Neural crest cell (in vitro differentiated cells): ENCODE data around the gene PLXNA1. TPM values are rescaled to one million over a fixed set of nuclear protein-coding genes. Genes with fewer than 3 reads are reported as not detected.

Experiments used
- DNase-seq: peaks from one replicate; pipeline ENCODE4 v3.0.0; 2021; ENCODE audit warnings: low read depth, mixed read lengths, low spot score
- H3K27ac Mint-ChIP-seq: one replicate; pipeline ENCODE4 v1.8.0; 2021; ENCODE audit warnings: mild to moderate bottlenecking, mixed read lengths; ENCODE audit not compliant: unreplicated experiment
- H3K27me3 Mint-ChIP-seq: 2 replicates; pipeline ENCODE4 v1.8.0; 2021; ENCODE audit warnings: low read depth, mild to moderate bottlenecking, mixed read lengths
- H3K36me3 Mint-ChIP-seq: 2 replicates; pipeline ENCODE4 v1.8.0; 2021; ENCODE audit warnings: low read depth, mild to moderate bottlenecking, mixed read lengths
- H3K4me1 Mint-ChIP-seq: 2 replicates; pipeline ENCODE4 v1.8.0; 2021; ENCODE audit warnings: mixed read lengths
- H3K4me3 Mint-ChIP-seq: one replicate; pipeline ENCODE4 v1.8.0; 2021; ENCODE audit warnings: mild to moderate bottlenecking, mixed read lengths
- H3K9me3 Mint-ChIP-seq: 2 replicates; pipeline ENCODE4 v1.8.0; 2021; ENCODE audit warnings: mixed read lengths
- CTCF ChIP-seq: fragments of 200-600 bp; sonication (generic); conservative IDR thresholded peaks from 2 replicates; pipeline ENCODE4 v1.5.0; 2021; ENCODE audit warnings: antibody characterized with exemption, mild to moderate bottlenecking
- total RNA-seq: library from RNA; stranded (reverse); gene quantifications from 2 replicates; pipeline ENCODE4 v1.2.1, GENCODE V29; 2021

The PLXNA1 gene
- total RNA-seq, 1 donor from 2014 or later = 94.0 TPM

GRCh38 chr3:127029658-127030507 lies 47.0 kb downstream of the PLXNA1 start:
- H3K27me3 Mint-ChIP-seq = no peaks in the 10 kb centered on the region
- no peak overlapping the region for H3K4me3 Mint-ChIP-seq
- TF ChIP-seq CTCF = no peak
- DNase-seq = no peak
- H3K27ac Mint-ChIP-seq = no peak overlapping the region
- peaks cover 2% of the 10 kb centered on the region for H3K4me1 Mint-ChIP-seq
- H3K36me3 Mint-ChIP-seq = peaks cover 4% of the 10 kb centered on the region
- H3K9me3 Mint-ChIP-seq = no peaks in the 10 kb centered on the region

DNA sequence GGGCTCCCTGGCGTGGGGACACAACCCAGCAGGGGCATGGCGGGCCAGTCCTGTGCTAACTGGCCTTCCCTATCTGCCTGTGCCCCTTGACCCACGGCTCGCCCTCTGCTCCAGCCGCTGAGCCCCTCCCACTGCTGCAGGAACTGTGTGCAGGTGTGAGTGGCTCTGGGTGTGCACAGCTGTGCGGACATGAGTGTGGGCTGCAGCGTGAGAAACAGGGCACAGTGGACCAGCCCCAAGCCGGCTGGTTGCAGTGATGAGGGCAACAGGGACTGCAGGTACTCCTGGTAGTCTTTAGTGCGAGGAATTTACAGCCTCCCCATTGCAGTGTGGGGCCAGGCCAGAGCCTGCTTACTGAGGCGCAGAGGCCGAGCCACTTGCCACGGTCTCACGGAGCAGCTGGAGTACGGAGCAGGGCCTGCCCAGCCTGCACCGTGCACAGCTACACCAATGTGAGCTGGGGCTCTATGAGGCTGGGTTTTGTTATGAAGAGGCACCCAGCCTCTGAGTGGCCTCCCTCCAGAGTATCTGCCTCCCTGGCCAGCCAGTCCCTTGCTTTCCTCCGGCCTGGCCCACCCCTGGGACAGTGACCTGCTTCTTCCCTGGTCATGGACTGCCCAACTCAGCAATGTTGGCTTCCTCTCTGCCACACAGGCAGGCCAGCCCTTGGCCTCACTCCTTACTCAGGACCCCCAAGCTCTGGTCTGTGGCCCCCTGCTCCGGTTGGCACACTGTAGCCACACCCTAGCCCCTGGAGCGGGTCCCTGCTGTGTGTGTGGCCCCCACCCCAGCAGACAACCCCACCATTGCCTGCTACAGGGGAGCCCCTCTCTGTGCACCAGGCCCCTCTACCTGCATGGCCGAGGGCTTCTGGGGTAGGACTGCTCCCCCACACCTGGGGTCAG lies 47.8 kb downstream of the PLXNA1 start:
- TF ChIP-seq CTCF = no peak
- Mint-ChIP-seq H3K4me1 (peaks cover 4% of the 10 kb centered on the region), H3K9me3 (no peaks in the 10 kb centered on the region)

GRCh38 chr3:127031413-127031810 lies 48.5 kb downstream of the PLXNA1 start:
- Mint-ChIP-seq H3K27ac (peak overlapping the region; percentile 54), H3K9me3 (no peaks in the 10 kb centered on the region), H3K36me3 (no peaks in the 10 kb centered on the region), H3K4me3 (no peak overlapping the region), H3K4me1 (peaks cover 4% of the 10 kb centered on the region), H3K27me3 (no peaks in the 10 kb centered on the region)
- no peak for DNase-seq
- TF ChIP-seq CTCF = no peak

More for the DNA sequence above, 47.8 kb downstream of the PLXNA1 start:
- H3K27ac Mint-ChIP-seq = no peak overlapping the region
- peaks cover under 1% of the 10 kb centered on the region for H3K36me3 Mint-ChIP-seq
- H3K27me3 Mint-ChIP-seq = no peaks in the 10 kb centered on the region
- no peak overlapping the region for H3K4me3 Mint-ChIP-seq
- DNase-seq = no peak

- Mint-ChIP-seq H3K27ac (no peak overlapping the region), H3K4me1 (peaks cover 4% of the 10 kb centered on the region), H3K4me3 (no peak overlapping the region), H3K9me3 (no peaks in the 10 kb centered on the region), H3K36me3 (no peaks in the 10 kb centered on the region), H3K27me3 (no peaks in the 10 kb centered on the region)
- TF ChIP-seq CTCF = no peak
- DNase-seq = no peak
These were observed 48.9 kb downstream of the PLXNA1 start for GRCh38 chr3:127031845-127032244.

GRCh38 chr3:127032296-127032990 lies 49.5 kb downstream of the PLXNA1 start:
- no peak for TF ChIP-seq CTCF
- H3K9me3 Mint-ChIP-seq = no peaks in the 10 kb centered on the region
- no peaks in the 10 kb centered on the region for H3K36me3 Mint-ChIP-seq
- H3K4me1 Mint-ChIP-seq = peaks cover 7% of the 10 kb centered on the region
- no peaks in the 10 kb centered on the region for H3K27me3 Mint-ChIP-seq
- no peak overlapping the region for H3K4me3 Mint-ChIP-seq
- DNase-seq = no peak
- H3K27ac Mint-ChIP-seq = no peak overlapping the region
